SK-N-SH (cell line): Measurements from ENCODE around the gene PRPF18. TPM values are rescaled to one million over a fixed set of nuclear protein-coding genes. Genes with fewer than 3 reads are reported as not detected.

Source experiments
- CTCF ChIA-PET: fragments of 300-600, 350-600 bp; formaldehyde crosslinking; extraction: SDS; loops from one replicate; lab custom pipeline; 2021; lab: Yijun Ruan, JAX
- POLR2A ChIA-PET: fragments of 350-600 bp; sonication (Branson Sonifier 250); formaldehyde crosslinking; extraction: SDS; loops from one replicate; lab custom pipeline; 2020; ENCODE audit warnings: antibody characterized with exemption, inconsistent platforms; lab: Yijun Ruan, JAX
- DNase-seq: peaks from one replicate; pipeline ENCODE4 v3.0.0; 2012
- H2AFZ ChIP-seq: fragments of 200-600 bp; sonication (generic); 2 replicates; pipeline ENCODE4 v1.8.1; 2016; ENCODE audit warnings: antibody characterized with exemption, mild to moderate bottlenecking, low read depth
- H3F3A ChIP-seq: fragments of 200-600 bp; sonication (generic); replicated peaks from 2 replicates; pipeline ENCODE3; 2016; ENCODE audit warnings: antibody characterized with exemption, mild to moderate bottlenecking; ENCODE audit not compliant: insufficient read depth
- H3K27ac ChIP-seq, 2 experiments: fragments of 200-500 bp in 1 of 2; fragments of 200-600 bp in 1 of 2; sonication (Bioruptor generic) in 1 of 2; sonication (generic), shearing (Covaris generic) in 1 of 2; 2 replicates each; pipeline versions ENCODE4 v1.5.1 to v1.6.1; 2014 to 2016; ENCODE audit warnings: low read depth in 2 of 2, inconsistent platforms in 1 of 2, low read length in 1 of 2, mild to moderate bottlenecking in 1 of 2, mixed read lengths in 1 of 2
- H3K27me3 ChIP-seq: fragments of 200-600 bp; sonication (generic), shearing (Covaris generic); 2 replicates; pipeline ENCODE4 v1.6.1; 2016; ENCODE audit warnings: mixed run types; ENCODE audit not compliant: insufficient read depth
- H3K36me3 ChIP-seq, 2 experiments: fragments of 200-500 bp in 1 of 2; fragments of 200-600 bp in 1 of 2; sonication (Bioruptor generic) in 1 of 2; sonication (generic) in 1 of 2; replicated peaks in 1 of 2; 2 replicates each; pipeline versions ENCODE3 to v1.5.1; 2014 to 2016; ENCODE audit warnings: low read length in 1 of 2, mild to moderate bottlenecking in 1 of 2; ENCODE audit not compliant: insufficient read depth in 2 of 2, control insufficient read depth in 1 of 2
- H3K4me1 ChIP-seq, 2 experiments: fragments of 200-500 bp in 1 of 2; fragments of 200-600 bp in 1 of 2; sonication (Bioruptor generic) in 1 of 2; sonication (generic), shearing (Covaris generic) in 1 of 2; 2 replicates each; pipeline versions ENCODE4 v1.5.1 to v1.6.1; 2014 to 2016; ENCODE audit warnings: low read depth in 1 of 2, low read length in 1 of 2, mixed run types in 1 of 2; ENCODE audit not compliant: insufficient read depth in 2 of 2, control insufficient read depth in 1 of 2
- H3K4me2 ChIP-seq: fragments of 200-600 bp; sonication (generic), shearing (Covaris generic); 2 replicates; pipeline ENCODE4 v1.6.1; 2017; ENCODE audit warnings: mixed run types
- H3K4me3 ChIP-seq, 2 experiments: fragments of 200-500 bp in 1 of 2; fragments of 200-600 bp in 1 of 2; sonication (Bioruptor generic) in 1 of 2; sonication (generic), shearing (Covaris generic) in 1 of 2; 2 replicates each; pipeline versions ENCODE4 v1.5.1 to v1.8.1; 2014 to 2016; ENCODE audit warnings: low read depth in 2 of 2, inconsistent platforms in 1 of 2, low read length in 1 of 2, mild to moderate bottlenecking in 1 of 2, mixed read lengths in 1 of 2, moderate library complexity in 1 of 2
- H3K79me2 ChIP-seq: fragments of 200-600 bp; sonication (generic); 2 replicates; pipeline ENCODE4 v1.8.1; 2017; ENCODE audit warnings: mild to moderate bottlenecking; ENCODE audit not compliant: insufficient read depth
- H3K9ac ChIP-seq: fragments of 200-600 bp; sonication (generic); 2 replicates; pipeline ENCODE4 v1.6.1; 2017; ENCODE audit warnings: mixed run types
- H3K9me2 ChIP-seq: fragments of 200-600 bp; sonication (generic); 2 replicates; pipeline ENCODE4 v1.6.1; 2017; ENCODE audit warnings: mixed run types
- H3K9me3 ChIP-seq: fragments of 200-600 bp; sonication (generic); 2 replicates; pipeline ENCODE4 v1.6.1; 2017; ENCODE audit warnings: mixed run types, mild to moderate bottlenecking, moderate library complexity
- H4K20me1 ChIP-seq: fragments of 200-600 bp; sonication (generic); 2 replicates; pipeline ENCODE4 v1.6.1; 2017; ENCODE audit warnings: mild to moderate bottlenecking, mixed run types; ENCODE audit not compliant: insufficient read depth
- EP300 ChIP-seq, 2 experiments: IDR thresholded peaks; 2 replicates each; pipeline versions ENCODE4 v1.4.0 to v1.6.1; 2012; ENCODE audit warnings: borderline replicate concordance in 1 of 2, low read depth in 1 of 2, low read length in 1 of 2
- FOXM1 ChIP-seq: IDR thresholded peaks from 2 replicates; pipeline ENCODE4 v1.4.0; 2012; ENCODE audit warnings: low read depth, mild to moderate bottlenecking
- IRF3 ChIP-seq: fragments of 150-350 bp; IDR thresholded peaks from 2 replicates; pipeline ENCODE4 v1.6.1; 2016; ENCODE audit warnings: mild to moderate bottlenecking, low read depth, low read length
- MEF2A ChIP-seq: IDR thresholded peaks from 2 replicates; pipeline ENCODE4 v1.4.0; 2012; ENCODE audit warnings: low read depth, borderline replicate concordance
- NFIC ChIP-seq: IDR thresholded peaks from 2 replicates; pipeline ENCODE4 v1.4.0; 2012; ENCODE audit warnings: borderline replicate concordance
- POLR2AphosphoS5 ChIP-seq: IDR thresholded peaks from 2 replicates; pipeline ENCODE4 v1.6.1; 2012; ENCODE audit warnings: low read depth, low read length
- RAD21 ChIP-seq: IDR thresholded peaks from 2 replicates; pipeline ENCODE4 v1.6.1; 2012; ENCODE audit warnings: mild to moderate bottlenecking, low read length
- RCOR1 ChIP-seq: fragments of 150-350 bp; IDR thresholded peaks from 2 replicates; pipeline ENCODE4 v1.6.1; 2017; ENCODE audit warnings: antibody characterized with exemption, low read length
- RFX5 ChIP-seq: IDR thresholded peaks from 2 replicates; pipeline ENCODE4 v1.6.1; 2012; ENCODE audit warnings: mild to moderate bottlenecking, improper control_type of control experiment, low read length
- SIN3A ChIP-seq: IDR thresholded peaks from 2 replicates; pipeline ENCODE4 v1.6.1; 2012; ENCODE audit warnings: low read depth, mild to moderate bottlenecking, low read length, moderate library complexity, borderline replicate concordance
- YY1 ChIP-seq: IDR thresholded peaks from 2 replicates; pipeline ENCODE4 v1.4.0; 2012; ENCODE audit warnings: low read depth, mild to moderate bottlenecking
- WGBS: methylation state at CpG from one replicate; pipeline ENCODE4 v1.1.6; 2017; ENCODE audit warnings: low lambda C conversion rate; 5-methylcytosine and 5-hydroxymethylcytosine counted together
- polyA plus RNA-seq, 3 experiments: library from polyadenylated mRNA; depleted of rRNA; stranded (reverse); fragments of >200 nt; gene quantifications; 2 replicates each; pipeline ENCODE4 v1.2.3, GENCODE V29; 2012
- TF ChIP-seq, protein P1 (sequence below): IDR thresholded peaks from 2 replicates; pipeline ENCODE4 v1.4.0; 2012; ENCODE audit warnings: low read depth, borderline replicate concordance
- TF ChIP-seq, protein P2 (sequence below): IDR thresholded peaks from 2 replicates; pipeline ENCODE4 v1.6.1; 2012; ENCODE audit warnings: mild to moderate bottlenecking, low read depth, low read length, moderate library complexity
- TF ChIP-seq, protein P3 (sequence below): IDR thresholded peaks from 2 replicates; pipeline ENCODE4 v1.4.0; 2012; ENCODE audit warnings: low read depth

Gene PRPF18
- polyA plus RNA-seq, 1 of the 3 experiments (the other 2 are of a cell fraction): 12.1 TPM

DNA sequence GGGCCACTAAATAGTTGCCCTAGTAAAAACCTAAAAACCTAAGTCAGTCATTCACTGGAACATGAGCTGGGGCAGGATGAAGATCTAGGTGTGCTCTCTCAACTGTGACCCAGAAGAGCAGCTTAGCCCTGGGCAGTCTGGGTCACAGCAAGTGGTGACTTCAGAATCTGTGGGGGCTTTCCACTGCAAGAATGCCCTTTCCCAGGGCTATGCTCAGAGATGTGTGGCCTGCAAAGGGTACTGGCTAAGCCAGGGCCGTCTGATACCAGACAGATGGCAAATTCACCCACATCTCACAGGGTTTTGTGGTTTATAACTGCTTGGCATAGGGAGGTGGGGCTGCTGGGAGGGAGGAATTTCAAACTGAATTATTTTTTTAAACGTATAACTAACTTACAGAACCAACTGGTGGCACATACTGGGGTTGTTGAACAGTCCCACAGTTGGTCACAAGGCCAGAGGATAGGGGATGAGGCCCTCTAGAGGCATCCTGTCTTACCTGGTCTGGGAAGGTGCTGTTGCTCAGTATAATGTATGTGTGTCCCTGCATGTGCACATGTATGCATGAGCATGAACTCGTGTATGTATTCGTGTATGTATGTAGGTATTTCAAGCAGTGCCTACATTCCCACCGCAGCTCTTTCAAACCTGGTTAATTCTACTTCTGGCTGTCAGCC, 63.2 kb downstream of the PRPF18 start:
- no peaks in the 10 kb centered on the region for H3K9me3 ChIP-seq
- H3K27ac ChIP-seq: no peak overlapping the region; a peak in 1 of 4 replicates
- ChIA-PET CTCF (interaction anchor here (0.9 to 1.7 kb wide), 2 partner anchors 10 to 274 kb away, joined by 3 to 8 read pairs; no protein-coding TSS in a partner anchor), POLR2A (no interaction called here)
- H3K27me3 ChIP-seq: no peaks in the 10 kb centered on the region
- H3K4me3 ChIP-seq: no peak overlapping the region
- H3K9ac ChIP-seq: no peak overlapping the region
- peaks cover 0 to 11% of the 10 kb centered on the region in 2 experiments; a peak in 1 of 4 replicates for H3K4me1 ChIP-seq
- H3K36me3 ChIP-seq: peaks cover 66 to 84% of the 10 kb centered on the region in 2 experiments
- no peak for DNase-seq
- TF ChIP-seq, protein P1, sequence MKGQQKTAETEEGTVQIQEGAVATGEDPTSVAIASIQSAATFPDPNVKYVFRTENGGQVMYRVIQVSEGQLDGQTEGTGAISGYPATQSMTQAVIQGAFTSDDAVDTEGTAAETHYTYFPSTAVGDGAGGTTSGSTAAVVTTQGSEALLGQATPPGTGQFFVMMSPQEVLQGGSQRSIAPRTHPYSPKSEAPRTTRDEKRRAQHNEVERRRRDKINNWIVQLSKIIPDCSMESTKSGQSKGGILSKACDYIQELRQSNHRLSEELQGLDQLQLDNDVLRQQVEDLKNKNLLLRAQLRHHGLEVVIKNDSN: no peak
- TF ChIP-seq RFX5: no peak
- no peak for TF ChIP-seq POLR2AphosphoS5
- no peak for TF ChIP-seq IRF3
- TF ChIP-seq, protein P2, sequence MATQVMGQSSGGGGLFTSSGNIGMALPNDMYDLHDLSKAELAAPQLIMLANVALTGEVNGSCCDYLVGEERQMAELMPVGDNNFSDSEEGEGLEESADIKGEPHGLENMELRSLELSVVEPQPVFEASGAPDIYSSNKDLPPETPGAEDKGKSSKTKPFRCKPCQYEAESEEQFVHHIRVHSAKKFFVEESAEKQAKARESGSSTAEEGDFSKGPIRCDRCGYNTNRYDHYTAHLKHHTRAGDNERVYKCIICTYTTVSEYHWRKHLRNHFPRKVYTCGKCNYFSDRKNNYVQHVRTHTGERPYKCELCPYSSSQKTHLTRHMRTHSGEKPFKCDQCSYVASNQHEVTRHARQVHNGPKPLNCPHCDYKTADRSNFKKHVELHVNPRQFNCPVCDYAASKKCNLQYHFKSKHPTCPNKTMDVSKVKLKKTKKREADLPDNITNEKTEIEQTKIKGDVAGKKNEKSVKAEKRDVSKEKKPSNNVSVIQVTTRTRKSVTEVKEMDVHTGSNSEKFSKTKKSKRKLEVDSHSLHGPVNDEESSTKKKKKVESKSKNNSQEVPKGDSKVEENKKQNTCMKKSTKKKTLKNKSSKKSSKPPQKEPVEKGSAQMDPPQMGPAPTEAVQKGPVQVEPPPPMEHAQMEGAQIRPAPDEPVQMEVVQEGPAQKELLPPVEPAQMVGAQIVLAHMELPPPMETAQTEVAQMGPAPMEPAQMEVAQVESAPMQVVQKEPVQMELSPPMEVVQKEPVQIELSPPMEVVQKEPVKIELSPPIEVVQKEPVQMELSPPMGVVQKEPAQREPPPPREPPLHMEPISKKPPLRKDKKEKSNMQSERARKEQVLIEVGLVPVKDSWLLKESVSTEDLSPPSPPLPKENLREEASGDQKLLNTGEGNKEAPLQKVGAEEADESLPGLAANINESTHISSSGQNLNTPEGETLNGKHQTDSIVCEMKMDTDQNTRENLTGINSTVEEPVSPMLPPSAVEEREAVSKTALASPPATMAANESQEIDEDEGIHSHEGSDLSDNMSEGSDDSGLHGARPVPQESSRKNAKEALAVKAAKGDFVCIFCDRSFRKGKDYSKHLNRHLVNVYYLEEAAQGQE: no peak
- no peak for TF ChIP-seq MEF2A
- no peak for TF ChIP-seq SIN3A
- no peak for TF ChIP-seq NFIC
- no peak for TF ChIP-seq FOXM1
- TF ChIP-seq RAD21: no peak
- TF ChIP-seq EP300 (IDR thresholded peaks at IDR 0.05; ENCODE audit: borderline replicate concordance in 1 of 2, low read depth in 1 of 2, low read length in 1 of 2): no peak
- no peak for TF ChIP-seq RCOR1
- no peak for TF ChIP-seq YY1
- TF ChIP-seq, protein P3, sequence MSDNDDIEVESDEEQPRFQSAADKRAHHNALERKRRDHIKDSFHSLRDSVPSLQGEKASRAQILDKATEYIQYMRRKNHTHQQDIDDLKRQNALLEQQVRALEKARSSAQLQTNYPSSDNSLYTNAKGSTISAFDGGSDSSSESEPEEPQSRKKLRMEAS: no peak
- H3K79me2 ChIP-seq: no peaks in the 10 kb centered on the region
- 93% methylated on average over 5 of the region's 5 CpGs for WGBS
- no peak overlapping the region for H3K4me2 ChIP-seq
- H2AFZ ChIP-seq: no peak overlapping the region
- no peaks in the 10 kb centered on the region for H3K9me2 ChIP-seq
- H4K20me1 ChIP-seq: no peaks in the 10 kb centered on the region
- H3F3A ChIP-seq: peaks cover 6% of the 10 kb centered on the region
